HCEC 1CT (cell line): ENCODE data around the gene STK32B.
"Not testable (repeated sequence)": the region's sequence is repeated elsewhere in the genome, so short reads cannot be mapped to it uniquely, and the experiment has no call there.

ENCODE experiments used
- DNase-seq: peaks from one replicate; pipeline ENCODE4 v3.0.0-alpha.2; 2017

Gene STK32B

DNA sequence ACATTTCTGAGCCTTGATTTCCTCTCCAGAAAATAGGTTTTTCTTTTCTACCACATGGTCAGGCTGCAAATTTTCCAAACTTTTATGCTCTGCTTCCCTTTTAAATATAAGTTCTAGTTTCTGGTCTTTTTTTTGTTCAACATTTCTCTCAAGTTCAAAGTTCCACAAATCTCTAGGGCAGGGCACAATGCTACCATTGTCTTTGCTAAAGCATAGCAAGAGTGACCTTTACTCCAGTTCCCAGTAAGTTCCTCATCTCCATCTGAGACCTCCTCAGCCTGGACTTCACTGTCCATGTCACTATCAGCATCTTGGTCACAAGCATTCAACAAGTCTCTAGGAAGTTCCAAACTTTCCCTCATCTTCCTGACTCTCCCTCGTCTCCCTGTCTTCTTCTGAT is 228.8 kb downstream of the STK32B start:
- DNase-seq = not testable (repeated sequence)

DNA sequence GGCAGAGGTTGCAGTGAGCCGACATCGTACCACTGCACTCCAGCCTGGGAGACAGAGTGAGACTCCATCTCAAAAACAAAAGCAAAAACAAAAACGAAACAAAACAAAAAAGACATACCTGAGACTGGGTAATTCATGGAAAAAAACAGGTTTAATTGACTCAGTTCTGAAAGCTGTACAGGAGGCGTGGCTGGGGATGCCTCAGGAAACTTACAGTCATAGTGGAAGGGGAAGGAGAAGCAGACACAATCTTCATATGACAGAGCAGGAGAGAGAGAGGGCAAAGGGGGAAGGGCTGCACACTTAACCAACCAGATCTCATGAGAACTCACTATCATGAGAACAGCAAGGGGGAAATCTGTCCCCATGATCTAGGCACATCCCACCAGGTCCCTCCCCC is 229.5 kb downstream of the STK32B start:
- no peak for DNase-seq

DNA sequence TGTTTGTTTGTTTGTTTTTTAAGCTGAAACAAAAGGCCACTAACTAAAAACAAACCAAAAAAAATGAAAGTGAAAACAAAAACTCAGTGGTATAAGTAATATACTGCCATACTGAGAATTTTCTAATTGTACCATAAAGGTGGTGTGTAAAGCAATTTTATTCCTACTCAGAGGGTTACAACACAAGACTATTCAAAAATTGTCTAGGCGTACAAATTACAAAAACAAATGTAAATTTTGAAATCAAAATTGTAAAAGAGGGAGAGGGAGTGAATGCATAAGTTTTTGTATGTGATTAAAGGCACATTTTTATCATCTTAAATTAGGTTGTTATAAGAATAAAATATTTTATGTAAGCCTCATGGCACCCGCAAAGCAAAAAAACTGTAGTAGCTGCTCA is 232.6 kb downstream of the STK32B start:
- no peak for DNase-seq

DNA sequence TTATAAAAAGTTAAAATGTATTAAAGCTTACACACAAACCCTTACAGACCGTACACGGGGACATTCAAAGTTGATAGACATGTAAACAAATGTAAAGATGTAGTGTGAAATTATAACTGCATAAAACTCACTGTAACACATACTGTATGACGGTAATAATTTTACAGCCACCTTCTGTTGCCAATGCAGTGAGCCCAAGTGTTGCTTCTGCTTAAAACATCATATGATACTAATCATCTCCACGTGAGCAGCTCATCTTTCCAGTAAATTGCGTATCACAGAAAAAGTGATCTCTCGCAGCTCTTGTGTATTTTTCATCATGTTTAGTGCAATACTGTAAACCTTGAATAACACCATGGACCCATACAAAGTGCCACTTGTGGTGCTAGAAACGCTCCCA is 233.2 kb downstream of the STK32B start:
- no peak for DNase-seq

DNA sequence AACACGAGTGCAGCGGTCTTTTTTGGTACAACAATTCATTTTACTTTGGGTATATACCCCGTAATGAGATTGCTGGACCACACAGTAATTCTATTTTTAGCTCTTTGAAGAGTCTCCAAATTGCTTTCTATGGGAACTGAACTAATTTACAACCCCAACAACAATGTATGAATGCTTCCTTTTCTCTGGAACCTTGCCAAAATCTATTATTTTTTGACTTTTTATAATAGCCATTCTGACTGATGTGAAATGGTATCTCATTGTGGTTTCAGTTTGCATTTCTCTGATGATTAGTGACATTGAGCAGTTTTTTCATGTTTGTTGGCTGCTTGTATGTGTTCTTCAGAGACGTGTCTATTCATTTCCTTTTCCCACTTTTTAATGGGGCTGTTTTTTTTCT is 240.8 kb downstream of the STK32B start:
- no peak for DNase-seq

DNA sequence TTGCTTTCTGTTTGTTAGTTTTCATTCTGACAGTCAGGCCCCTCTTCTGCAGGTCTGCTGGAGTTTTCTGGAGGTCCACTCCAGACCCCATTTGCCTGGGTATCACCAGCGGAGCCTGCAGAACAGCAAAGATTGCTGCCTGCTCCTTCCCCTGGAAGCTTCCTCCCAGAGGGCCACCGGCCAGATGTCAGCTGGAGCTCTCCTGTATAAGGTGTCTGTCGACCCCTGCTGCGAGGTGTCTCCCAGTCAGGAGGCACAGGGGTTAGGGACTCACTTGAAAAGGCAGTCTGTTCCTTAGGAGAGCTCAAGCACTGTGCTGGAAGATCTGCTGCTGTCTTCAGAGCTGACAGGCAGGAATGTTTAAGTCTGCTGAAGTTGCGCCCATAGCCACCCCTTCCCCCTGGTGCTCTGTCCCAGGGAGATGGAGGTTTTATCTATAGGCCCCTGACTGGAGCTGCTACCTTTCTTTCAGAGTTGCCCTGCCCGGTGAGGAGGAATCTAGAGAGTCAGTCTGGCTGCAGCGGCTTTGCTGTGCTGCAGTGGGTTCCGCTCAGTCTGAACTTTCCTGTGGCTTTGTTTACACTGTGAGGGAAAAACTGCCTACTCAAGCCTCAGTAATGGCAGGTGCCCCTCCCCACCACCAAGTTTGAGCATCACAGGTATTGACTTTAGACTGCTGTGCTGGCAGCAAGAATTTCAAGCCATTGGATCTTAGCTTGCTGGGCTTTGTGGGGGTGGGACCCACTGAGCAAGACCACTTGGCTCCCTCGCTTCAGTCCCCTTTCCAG is 246.9 kb downstream of the STK32B start:
- not testable (repeated sequence) for DNase-seq

DNA sequence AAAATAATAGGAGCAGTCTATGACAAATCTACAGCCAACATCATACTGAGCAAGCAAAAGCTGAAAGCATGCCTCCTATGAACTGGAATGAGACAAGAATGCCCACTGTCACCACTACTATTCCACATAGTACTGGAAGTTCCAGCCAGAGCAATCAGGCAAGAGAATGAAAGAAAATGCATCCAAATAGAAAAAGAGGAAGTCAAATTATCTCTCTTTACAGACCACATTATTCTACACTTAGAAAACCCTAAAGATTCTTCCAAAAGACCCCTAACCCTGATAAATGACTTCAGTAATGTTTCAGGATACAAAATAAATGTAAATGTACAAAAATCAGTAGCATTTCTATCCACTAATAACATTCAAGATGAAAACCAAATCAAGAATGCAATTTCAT is 249.0 kb downstream of the STK32B start:
- no peak for DNase-seq

DNA sequence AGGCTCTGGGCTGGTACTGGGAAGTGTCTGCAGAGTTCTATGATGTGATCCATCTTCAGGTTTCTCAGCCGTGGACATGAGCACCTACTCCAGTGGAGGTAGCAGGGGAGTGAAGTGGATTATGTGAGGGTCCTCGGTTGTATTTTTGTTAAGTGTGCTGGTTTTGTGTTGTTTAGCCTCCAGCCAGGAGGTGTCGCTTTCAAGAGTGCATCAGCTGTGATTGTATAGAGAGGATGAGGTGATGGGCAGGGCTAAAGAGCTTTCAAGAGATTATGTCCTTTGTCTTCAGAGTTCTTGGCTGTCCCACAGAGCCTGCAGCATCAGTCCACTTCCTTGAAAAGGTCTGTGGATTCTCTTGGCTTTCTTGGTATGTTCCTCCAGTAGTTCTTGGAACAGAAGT is 256.6 kb downstream of the STK32B start:
- no peak for DNase-seq

DNA sequence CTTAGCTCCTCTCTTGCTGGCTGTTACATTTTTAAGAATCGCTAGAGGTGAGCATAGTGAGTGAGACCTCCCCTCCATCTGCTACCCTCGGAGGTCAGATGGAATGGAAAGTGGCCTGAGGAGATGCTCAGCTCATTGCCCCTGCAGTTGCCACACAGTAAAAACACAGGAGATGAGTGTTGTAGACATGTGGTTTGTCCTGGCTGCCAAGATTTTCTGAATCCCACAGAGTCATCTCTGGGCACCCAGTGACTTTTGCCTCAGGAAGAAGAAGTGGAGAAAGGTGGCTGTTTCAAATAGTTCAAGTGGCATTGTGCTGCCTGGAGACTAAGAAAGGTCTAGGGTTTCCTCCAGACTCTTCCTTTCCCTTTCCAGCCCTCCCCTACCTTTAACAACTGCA is 271.0 kb downstream of the STK32B start:
- no peak for DNase-seq

DNA sequence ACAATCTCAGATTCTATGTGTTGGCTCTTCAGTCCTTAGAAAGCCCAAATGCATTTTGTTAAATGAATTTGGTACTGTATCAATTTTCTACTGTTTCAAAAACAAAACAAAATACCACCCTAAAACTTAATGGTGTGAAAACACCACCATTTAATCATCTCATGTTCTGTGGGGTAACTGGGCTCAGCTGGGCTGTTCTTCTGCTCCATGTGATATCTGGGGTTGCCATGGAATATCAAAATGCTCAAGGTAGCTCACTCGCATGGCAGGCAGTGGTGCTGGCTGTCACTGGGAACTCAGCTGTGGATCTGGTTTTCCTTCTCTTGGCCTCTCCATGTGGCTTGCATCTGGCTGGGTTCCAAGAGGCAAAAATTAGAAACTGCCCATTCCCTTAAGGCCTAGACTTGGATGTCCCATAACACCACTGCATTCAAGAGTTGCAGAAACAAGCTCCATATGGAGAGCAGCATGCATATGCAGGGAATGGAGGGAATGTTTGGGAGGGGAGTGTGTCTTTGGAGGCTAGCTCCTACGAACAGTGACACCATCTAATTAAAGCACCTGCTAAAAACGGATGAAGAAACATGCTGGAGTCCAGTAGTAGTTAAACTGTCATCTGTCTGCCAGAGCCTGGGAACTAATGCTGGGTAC is 279.2 kb downstream of the STK32B start:
- DNase-seq = no peak

DNA sequence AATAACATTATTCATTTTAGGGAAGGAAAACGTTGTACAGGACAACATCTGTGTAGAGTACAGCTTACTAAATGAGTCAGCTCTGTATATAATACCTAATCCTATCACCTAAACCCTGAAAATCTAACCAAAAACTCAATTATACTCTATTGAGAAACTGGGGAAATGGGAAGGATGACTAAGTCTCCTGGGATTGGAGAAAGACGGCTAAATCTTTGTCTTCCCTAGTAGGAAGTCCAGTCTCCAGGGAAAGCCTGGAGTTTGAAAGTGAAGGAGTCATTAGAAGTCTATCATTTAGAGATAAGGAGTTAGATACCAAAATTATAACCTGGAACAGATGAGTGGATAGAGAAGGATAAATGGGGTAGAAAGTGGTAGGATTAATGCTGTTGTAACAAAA is 286.5 kb downstream of the STK32B start:
- no peak for DNase-seq

DNA sequence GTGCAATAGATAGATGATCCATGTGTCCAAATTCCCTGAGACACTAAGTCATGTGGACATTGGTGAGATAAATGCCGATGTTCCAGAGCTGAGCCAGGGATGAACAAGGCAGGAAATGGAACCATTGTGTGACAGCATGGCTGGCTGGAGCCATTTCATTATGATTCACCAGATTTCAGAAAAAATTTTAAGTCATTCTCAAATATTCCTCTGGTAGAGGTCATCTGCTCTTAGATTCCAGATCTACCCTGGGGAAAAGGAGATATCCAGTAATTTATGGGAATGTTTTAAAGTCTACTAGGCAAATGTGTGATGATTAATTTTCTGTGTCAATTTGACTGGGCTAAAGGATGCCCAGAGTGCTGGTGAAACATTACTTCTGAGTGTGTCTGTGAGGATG is 287.3 kb downstream of the STK32B start:
- no peak for DNase-seq

DNA sequence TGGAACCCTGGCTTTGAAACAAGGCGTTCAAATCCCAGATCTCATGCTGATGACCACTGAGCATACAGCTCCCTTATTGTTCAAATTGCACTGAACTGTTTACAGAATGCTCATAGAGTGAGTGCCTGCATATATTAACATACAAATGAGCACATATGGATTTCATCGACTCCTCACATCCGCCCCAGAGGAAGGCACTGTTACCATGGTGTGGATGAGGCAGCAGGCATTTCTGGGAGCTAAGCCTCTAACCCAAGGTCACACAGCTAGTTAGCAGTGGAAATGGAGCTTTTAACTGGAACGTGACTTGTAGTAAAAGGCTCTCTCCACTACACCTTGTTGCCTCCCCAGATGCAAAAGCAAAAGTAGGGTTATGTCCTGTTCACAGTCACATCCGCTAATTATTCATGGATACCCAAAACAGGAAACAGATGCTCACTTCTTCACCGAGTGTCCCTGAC is 289.7 kb downstream of the STK32B start:
- no peak for DNase-seq

DNA sequence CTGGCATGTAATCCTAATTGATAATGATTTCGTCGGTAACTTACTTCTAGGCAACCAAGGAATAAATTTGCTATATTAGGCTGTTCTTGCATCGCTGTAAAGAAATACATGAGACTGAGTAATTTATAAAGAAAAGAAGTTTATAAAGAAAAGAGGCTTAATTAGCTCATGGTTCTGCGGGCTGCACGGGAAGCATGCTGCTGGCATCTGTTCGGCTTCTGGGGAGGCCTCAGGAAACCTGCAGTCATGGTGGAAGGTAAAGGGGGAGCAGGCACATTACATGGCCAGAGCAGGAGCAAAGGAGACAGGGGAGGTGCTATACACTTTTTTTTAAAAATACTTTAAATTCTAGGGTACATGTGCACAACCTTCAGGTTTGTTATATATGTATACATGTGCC is 290.2 kb downstream of the STK32B start:
- DNase-seq = no peak

DNA sequence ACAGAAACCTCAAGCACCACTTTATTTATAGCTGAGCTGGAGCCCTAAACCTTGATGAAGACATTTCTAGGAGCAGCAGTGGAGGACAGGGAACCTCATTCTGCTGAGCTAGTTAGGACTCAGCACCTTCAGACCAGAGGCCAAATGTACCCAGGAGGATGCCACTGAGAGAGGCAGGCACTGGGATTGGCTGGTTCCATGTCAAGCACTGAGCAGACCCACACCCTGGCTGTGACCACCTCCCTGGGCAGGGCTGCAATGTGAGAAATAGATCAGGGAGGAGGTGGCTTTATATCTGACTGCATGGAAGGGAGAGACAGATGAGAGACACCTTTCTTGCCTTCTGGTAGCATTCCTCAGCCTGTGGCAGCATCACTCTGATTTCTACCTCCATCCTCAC is 304.6 kb downstream of the STK32B start:
- no peak for DNase-seq

DNA sequence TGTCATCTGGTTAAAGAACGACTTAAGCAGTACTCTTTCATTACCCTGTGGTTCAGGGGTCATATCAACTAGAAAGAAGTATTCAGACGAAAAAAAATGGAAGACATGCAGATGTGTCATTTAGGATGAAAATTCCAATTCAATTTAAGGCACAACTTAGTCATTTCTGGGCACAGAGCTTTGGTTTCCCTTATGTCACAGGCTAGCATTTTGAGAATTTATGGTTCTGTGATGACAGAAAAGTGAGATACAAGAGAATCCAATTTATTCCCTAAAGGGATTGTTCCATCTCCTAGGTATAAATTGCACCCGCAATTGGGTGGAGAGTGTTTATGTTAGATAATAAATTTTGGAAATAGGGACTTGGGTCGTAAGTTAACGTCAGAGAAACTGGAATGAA is 306.6 kb downstream of the STK32B start:
- no peak for DNase-seq

DNA sequence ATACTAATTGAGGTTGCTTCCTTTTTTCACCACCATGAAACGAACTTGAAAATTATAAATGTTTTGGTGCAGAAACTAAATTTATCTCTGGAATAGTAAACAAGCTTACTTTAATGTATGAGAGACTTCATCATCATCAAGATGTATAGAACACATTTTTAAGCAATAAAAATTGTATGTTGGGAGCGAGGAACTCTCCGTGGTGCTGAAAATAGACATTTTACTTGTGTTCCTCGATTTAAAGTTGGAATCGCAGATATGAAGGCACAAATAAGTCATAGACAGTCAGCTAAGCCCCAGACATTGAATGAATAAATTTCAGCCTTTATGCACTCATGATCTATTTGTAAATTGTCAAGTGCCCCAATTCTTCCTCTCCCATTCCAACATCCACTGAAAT is 310.7 kb downstream of the STK32B start:
- DNase-seq = no peak

DNA sequence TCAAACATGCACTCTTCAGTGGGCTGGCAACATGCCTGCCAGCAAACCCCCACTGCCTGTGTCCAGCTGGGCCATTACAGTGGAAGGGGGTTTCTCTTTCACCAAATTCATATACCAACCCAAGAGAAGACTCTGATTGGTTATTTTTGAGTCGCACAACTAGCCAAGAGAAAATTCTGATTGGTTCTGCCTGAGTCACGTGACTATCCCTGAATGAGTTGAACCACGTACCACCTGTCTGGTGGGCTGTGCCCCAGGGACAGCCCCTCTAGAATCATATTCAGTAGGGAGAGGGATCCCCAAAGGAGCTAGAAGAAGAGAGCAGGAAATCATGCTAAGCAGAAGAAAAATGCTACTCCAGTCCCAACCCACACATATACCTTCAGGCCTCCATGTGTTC is 313.1 kb downstream of the STK32B start:
- DNase-seq = no peak

DNA sequence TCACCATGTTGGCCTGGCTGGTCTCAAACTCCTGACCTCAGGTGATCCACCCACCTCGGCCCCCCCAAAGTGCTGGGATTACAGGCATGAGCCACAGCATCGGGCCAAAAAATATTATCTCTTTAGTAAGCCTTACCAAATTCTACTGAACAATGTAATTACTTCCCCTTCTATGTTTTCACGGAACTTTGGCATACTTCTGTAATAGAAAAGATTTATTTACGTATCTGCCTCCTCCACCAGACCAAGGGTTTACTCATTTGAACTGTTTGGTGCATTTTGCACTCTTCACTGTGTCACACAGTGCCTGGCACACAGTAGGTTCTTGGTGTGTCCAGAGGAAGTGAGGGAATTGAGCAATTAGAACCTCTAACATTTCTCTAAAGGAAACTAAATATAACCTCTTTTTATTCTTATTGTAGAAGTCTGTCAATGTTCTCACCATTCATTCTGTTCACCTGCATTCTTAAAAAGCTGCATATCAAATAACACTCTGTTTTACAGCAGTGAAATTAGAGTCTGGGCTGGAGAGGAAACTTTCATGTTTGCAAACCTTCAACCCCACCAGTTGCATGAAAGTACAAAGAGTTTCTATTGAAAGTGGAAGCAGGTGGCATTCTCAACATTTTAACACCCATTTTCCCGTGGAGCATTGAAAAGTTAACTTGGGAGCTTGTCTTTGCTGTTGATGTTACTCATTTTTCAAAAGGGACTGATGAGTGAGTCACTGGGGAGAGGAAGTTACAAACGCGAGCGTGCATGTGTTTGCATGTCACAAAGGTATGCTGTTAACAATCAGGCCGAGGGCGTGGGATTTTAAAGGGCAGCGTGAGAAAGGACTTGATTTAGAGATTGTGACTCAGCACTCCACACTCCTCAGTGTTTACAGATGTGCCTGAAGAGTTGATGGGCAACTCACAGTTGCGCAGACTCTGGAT is 314.1 kb downstream of the STK32B start:
- DNase-seq = peak; percentile 72

DNA sequence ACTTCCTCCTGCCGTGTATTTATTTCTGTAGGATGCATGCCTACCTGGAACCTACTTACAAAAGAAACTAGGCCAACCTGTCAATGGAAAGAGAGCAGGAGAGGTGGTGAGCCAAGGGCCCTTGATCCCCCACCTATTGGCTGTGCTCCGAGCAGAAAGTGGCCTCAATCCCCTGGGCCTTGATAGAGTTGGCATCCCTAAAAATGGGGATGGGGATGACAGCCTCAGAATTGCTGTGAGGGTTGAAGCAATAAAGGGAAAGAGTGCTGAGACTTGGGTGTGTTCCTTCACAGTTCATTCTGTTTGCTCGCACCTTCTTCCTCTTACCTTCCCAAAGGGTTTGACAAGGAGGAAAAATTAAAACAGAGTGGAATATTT is 314.7 kb downstream of the STK32B start:
- no peak for DNase-seq

DNA sequence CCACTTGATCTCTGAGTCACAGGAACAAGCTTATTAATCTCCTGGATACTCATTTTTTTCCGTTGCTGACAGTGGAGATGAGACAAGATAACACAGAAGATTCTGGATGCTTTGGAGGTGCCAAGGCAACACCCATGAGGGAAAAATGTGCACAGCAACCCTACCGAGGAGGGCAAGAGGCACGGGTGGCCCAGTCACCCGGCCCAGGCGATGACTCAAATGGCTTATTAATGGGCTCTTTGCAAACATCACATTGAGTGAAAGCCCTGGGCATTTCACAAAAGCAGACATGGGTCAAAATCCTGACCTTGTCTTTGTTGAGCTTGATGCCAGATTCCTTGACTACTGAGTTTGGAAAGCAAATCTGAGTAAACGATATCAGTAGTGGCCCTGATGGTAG is 315.1 kb downstream of the STK32B start:
- DNase-seq = peak; percentile 5

DNA sequence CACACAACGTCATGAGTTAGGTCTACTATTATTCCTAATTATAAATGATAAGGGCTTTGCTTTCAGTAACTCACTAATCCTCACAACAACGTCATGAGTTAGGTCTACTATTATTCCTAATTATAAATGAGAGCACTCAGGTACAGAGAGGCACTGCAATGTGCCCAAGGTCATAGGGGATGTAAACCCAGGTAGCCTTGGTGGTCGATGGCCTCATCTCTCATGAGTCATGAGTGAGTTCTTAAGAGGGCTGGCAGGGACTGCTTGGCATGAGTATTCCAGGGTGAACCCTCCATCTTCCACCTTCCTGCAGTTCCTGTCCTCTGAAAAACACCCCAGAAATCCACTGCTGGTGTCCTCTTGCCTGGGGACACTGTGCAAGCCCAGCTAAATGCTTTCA is 317.1 kb downstream of the STK32B start:
- no peak for DNase-seq

DNA sequence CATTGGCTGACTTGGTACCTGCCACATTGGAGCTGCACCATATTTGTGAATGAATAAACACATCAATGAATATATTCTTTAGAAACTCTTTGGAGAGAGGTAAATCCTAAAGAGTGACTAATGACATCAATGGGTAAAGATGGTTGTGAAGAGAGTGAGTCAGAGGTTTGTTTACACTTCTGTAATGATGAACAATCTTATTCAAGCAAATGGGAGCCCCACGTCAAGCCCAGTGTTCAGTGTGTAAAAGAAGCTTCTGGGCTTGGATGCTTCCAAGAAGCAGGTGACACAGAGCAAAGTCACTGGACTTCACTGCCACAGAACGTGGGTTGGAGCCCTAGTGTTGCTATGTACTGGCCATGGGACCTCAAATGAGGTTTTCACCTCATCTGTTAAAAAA is 319.0 kb downstream of the STK32B start:
- DNase-seq = peak; percentile 68
